GM23248 (cell line): ENCODE results near the gene MDM1. TPM values are rescaled to one million over a fixed set of nuclear protein-coding genes. Genes with fewer than 3 reads are reported as not detected.

Experiments used
- DNase-seq: peaks from one replicate; pipeline ENCODE4 v3.0.0-alpha.2; 2015
- H2AFZ ChIP-seq: fragments of 200-600 bp; sonication (generic); 2 replicates; pipeline ENCODE4 v1.6.1; 2016; ENCODE audit warnings: antibody characterized with exemption
- H3F3A ChIP-seq: fragments of 200-600 bp; sonication (generic); 2 replicates; pipeline ENCODE4 v1.6.1; 2016; ENCODE audit warnings: mild to moderate bottlenecking, antibody characterized with exemption, mixed run types; ENCODE audit not compliant: insufficient read depth
- H3K27ac ChIP-seq: fragments of 200-600 bp; sonication (generic); 2 replicates; pipeline ENCODE4 v1.5.1; 2016; ENCODE audit warnings: mild to moderate bottlenecking
- H3K27me3 ChIP-seq: fragments of 200-600 bp; sonication (generic); replicated peaks from 2 replicates; pipeline ENCODE4 v1.6.1; 2016; ENCODE audit warnings: mild to moderate bottlenecking; ENCODE audit not compliant: insufficient read depth
- H3K36me3 ChIP-seq: fragments of 200-600 bp; sonication (generic); 2 replicates; pipeline ENCODE4 v1.6.1; 2016; ENCODE audit warnings: low read depth, mild to moderate bottlenecking
- H3K4me1 ChIP-seq: fragments of 200-600 bp; sonication (generic); 2 replicates; pipeline ENCODE4 v1.6.1; 2016; ENCODE audit warnings: mild to moderate bottlenecking; ENCODE audit not compliant: insufficient read depth
- H3K4me2 ChIP-seq: fragments of 200-600 bp; sonication (generic); one replicate; pipeline ENCODE4 v1.6.1; 2016; ENCODE audit warnings: mild to moderate bottlenecking; ENCODE audit not compliant: unreplicated experiment
- H3K4me3 ChIP-seq: fragments of 200-600 bp; sonication (generic); 2 replicates; pipeline ENCODE4 v1.5.1; 2016; ENCODE audit warnings: mild to moderate bottlenecking
- H3K79me2 ChIP-seq: fragments of 200-600 bp; sonication (generic); 2 replicates; pipeline ENCODE4 v1.6.1; 2016; ENCODE audit warnings: mild to moderate bottlenecking; ENCODE audit not compliant: insufficient read depth
- H3K9ac ChIP-seq: fragments of 200-600 bp; sonication (generic); 2 replicates; pipeline ENCODE4 v1.6.1; 2016; ENCODE audit warnings: mild to moderate bottlenecking
- H3K9me2 ChIP-seq: fragments of 200-600 bp; sonication (generic); 2 replicates; pipeline ENCODE4 v1.6.1; 2016; ENCODE audit warnings: mixed run types, mild to moderate bottlenecking, moderate library complexity; ENCODE audit not compliant: insufficient read depth
- H3K9me3 ChIP-seq: fragments of 200-600 bp; sonication (generic); one replicate; pipeline ENCODE4 v1.6.1; 2017; ENCODE audit warnings: low read depth
- H4K20me1 ChIP-seq: fragments of 200-600 bp; sonication (generic); 2 replicates; pipeline ENCODE4 v1.6.0; 2016; ENCODE audit not compliant: insufficient read depth
- EZH2 ChIP-seq: fragments of 200-600 bp; sonication (generic); IDR thresholded peaks from 2 replicates; pipeline ENCODE4 v1.6.1; 2018; ENCODE audit warnings: antibody characterized with exemption, mild to moderate bottlenecking; ENCODE audit not compliant: insufficient read depth, poor library complexity, severe bottlenecking
- EZH2phosphoT487 ChIP-seq: fragments of 200-600 bp; sonication (generic); IDR thresholded peaks from 2 replicates; pipeline ENCODE4 v1.6.1; 2018; ENCODE audit warnings: antibody characterized with exemption, moderate library complexity, mild to moderate bottlenecking, low read depth; ENCODE audit not compliant: insufficient read depth
- WGBS, 2 experiments: methylation state at CpG; one replicate each; pipeline ENCODE4 v1.1.6; 2015 to 2017; ENCODE audit warnings: low lambda C conversion rate in 2 of 2, low coverage in 1 of 2; ENCODE audit errors: missing lambda C conversion rate in 2 of 2; 5-methylcytosine and 5-hydroxymethylcytosine counted together
- in situ Hi-C: fragments of 300-500 bp; cut with MboI; formaldehyde crosslinking; loops from 2 replicates; pipeline ENCODE4 v1.15.0; 2020
- polyA plus RNA-seq: library from polyadenylated mRNA; unstranded; fragments of >200 nt; fragmentation: Nextera tagmentation; extraction: Ambion mirVana; gene quantifications from 2 replicates; pipeline ENCODE4 v1.2.1, GENCODE V29; 2016
- total RNA-seq: library from RNA; depleted of rRNA; stranded (reverse); fragments of >200 nt; shearing (Covaris generic); gene quantifications from 2 replicates; pipeline ENCODE4 v1.2.3, GENCODE V29; 2014

MDM1 gene
- total and polyA plus RNA-seq, 2 experiments from 2014 or later, result 7.3 to 9.9 TPM

- H3K9me3 ChIP-seq, result no peaks in the 10 kb centered on the region
- no peak overlapping the region for H3K4me2 ChIP-seq
- H3K9me2 ChIP-seq, result no peaks in the 10 kb centered on the region
- in situ Hi-C loops, result no loop called here
- H3K79me2 ChIP-seq, result no peaks in the 10 kb centered on the region
- TF ChIP-seq EZH2phosphoT487, result no peak
- TF ChIP-seq EZH2, result no peak
- H3F3A ChIP-seq, result no peaks in the 10 kb centered on the region
- peaks cover 11% of the 10 kb centered on the region for H3K4me1 ChIP-seq
- H3K36me3 ChIP-seq, result no peaks in the 10 kb centered on the region
- no peaks in the 10 kb centered on the region for H4K20me1 ChIP-seq
- 89 to 90% methylated on average over 7 of the region's 7 CpGs for WGBS, 2 experiments
- no peaks in the 10 kb centered on the region for H3K27me3 ChIP-seq
- no peak for DNase-seq
- no peak overlapping the region for H3K27ac ChIP-seq
- no peak overlapping the region for H3K9ac ChIP-seq
- no peak overlapping the region for H3K4me3 ChIP-seq
- no peak overlapping the region for H2AFZ ChIP-seq
Measured at GRCh38 chr12:68376901-68377300, 44.7 kb upstream of the MDM1 start.

DNA sequence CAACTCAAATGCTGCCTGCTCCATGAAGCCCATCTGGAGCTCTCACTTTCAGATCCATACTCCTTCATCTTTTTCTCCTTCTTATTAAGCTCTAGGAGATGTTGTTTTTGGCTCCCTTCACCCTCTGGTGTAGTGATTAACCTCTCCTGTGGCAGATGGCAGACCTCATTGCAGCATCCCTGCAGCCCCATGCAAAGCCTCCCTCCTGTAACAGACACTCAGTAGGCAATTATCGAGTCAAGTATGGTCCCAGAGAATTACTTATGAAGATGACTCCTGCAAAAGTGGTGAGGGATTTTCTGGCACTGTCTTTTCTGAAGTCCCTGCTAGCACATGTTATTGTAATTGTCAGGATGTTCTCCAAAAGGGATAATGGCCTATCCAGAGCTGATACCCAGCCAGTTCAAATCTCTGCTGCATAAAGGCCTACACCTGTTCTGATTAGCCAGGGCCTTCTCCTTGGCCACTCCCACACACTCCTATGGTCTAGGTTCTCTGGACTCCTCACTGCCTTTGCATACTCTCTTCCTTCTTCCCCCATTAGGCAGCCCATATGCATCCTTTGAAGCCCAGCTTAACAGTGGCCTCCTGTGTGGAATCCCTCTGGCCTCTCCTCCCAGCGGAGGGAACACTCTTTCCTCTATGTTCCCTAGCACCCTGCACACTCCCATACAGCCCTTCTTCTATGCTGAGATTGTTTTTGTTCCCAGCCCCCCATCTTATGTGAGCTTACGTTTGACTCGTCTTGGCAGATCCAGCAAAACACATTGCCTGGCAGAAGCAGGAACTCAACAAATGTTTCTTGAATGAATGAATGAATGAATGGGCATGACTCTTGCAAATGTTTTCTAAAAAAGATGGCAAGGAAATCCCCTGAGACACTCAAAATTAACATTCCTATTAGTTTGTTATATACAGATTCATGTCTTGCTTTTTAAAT lies 43.9 kb upstream of the MDM1 start:
- Histone ChIP-seq H3K4me3 (no peak overlapping the region), H3K9ac (no peak overlapping the region), H3K27ac (no peak overlapping the region), H3F3A (no peaks in the 10 kb centered on the region), H3K36me3 (no peaks in the 10 kb centered on the region), H3K9me2 (no peaks in the 10 kb centered on the region), H3K79me2 (no peaks in the 10 kb centered on the region), H3K27me3 (no peaks in the 10 kb centered on the region), H3K4me2 (no peak overlapping the region), H4K20me1 (no peaks in the 10 kb centered on the region), H3K4me1 (peaks cover 11% of the 10 kb centered on the region), H2AFZ (no peak overlapping the region), H3K9me3 (no peaks in the 10 kb centered on the region)
- TF ChIP-seq EZH2phosphoT487, result no peak
- no peak for TF ChIP-seq EZH2
- DNase-seq, result peak; percentile 30
- in situ Hi-C loops, result no loop called here
- WGBS, 2 experiments, result 86 to 94% methylated on average over 4 of the region's 4 CpGs

- H3K4me2 ChIP-seq, result no peak overlapping the region
- peaks cover 9% of the 10 kb centered on the region for H3K4me1 ChIP-seq
- H3K27ac ChIP-seq, result no peak overlapping the region
- H3F3A ChIP-seq, result no peaks in the 10 kb centered on the region
- H3K4me3 ChIP-seq, result no peak overlapping the region
- H3K27me3 ChIP-seq, result no peaks in the 10 kb centered on the region
- H2AFZ ChIP-seq, result no peak overlapping the region
- no peaks in the 10 kb centered on the region for H3K79me2 ChIP-seq
- no peak overlapping the region for H3K9ac ChIP-seq
- H3K9me2 ChIP-seq, result no peaks in the 10 kb centered on the region
- H3K36me3 ChIP-seq, result no peaks in the 10 kb centered on the region
- H3K9me3 ChIP-seq, result no peaks in the 10 kb centered on the region
- H4K20me1 ChIP-seq, result no peaks in the 10 kb centered on the region
- TF ChIP-seq EZH2, result no peak
- no peak for TF ChIP-seq EZH2phosphoT487
- DNase-seq, result no peak
- in situ Hi-C loops, result no loop called here
- WGBS, 2 experiments, result 93 to 97% methylated on average over 10 of the region's 10 CpGs
Measured at GRCh38 chr12:68374307-68374982, 42.3 kb upstream of the MDM1 start.

GRCh38 chr12:68370667-68371066 lies 38.5 kb upstream of the MDM1 start:
- Histone ChIP-seq H4K20me1 (no peaks in the 10 kb centered on the region), H3K36me3 (no peaks in the 10 kb centered on the region), H3K4me2 (no peak overlapping the region), H3K4me1 (peaks cover 16% of the 10 kb centered on the region), H3K4me3 (no peak overlapping the region), H3F3A (0 out of 2 replicates have a peak, but pooled peaks cover 3% of the 10 kb centered on the region), H2AFZ (no peak overlapping the region), H3K9me3 (no peaks in the 10 kb centered on the region), H3K9ac (no peak overlapping the region), H3K27ac (no peak overlapping the region), H3K27me3 (no peaks in the 10 kb centered on the region), H3K79me2 (no peaks in the 10 kb centered on the region), H3K9me2 (no peaks in the 10 kb centered on the region)
- 79 to 88% methylated on average over 3 of the region's 3 CpGs for WGBS, 2 experiments
- in situ Hi-C loops, result no loop called here
- no peak for TF ChIP-seq EZH2phosphoT487
- TF ChIP-seq EZH2, result no peak
- no peak for DNase-seq
